A204.1 (cell line): Measurements from ENCODE around the gene GRB2.
"Not testable (repeated sequence)": the region's sequence is repeated elsewhere in the genome, so short reads cannot be mapped to it uniquely, and the experiment has no call there.

Experiments
- FAIRE-seq: peaks from 2 replicates; lab custom pipeline; 2012; peaks lifted over from hg19 to GRCh38; lab: Jason Lieb, UNC

The GRB2 gene

DNA sequence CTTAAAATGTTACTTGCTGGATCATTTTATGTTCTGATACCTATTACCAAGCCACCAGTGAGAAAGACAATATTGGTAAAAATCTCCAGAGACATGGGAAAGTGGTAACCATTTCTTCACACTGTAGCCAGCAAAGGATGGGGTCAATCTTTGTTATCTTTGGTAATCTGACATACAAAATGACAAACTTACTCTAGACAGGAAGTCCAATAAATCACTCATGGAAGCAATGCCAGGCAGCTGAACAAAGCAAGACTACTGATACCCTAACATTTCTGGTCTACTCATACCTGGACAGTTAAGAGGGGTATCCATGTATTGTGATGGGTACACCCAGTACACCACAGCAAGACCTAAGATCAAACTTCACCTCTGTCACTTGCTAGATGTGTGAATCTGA lies 19.0 kb downstream of the GRB2 start:
- no peak for FAIRE-seq

GRCh38 chr17:75384751-75385150 lies 20.7 kb downstream of the GRB2 start:
- no peak for FAIRE-seq

- no peak for FAIRE-seq
These were observed 21.7 kb downstream of the GRB2 start for GRCh38 chr17:75383842-75384195.

- FAIRE-seq: no peak
These were observed 24.7 kb downstream of the GRB2 start for GRCh38 chr17:75380750-75381149.

GRCh38 chr17:75380315-75380714 lies 25.2 kb downstream of the GRB2 start:
- FAIRE-seq: no peak

DNA sequence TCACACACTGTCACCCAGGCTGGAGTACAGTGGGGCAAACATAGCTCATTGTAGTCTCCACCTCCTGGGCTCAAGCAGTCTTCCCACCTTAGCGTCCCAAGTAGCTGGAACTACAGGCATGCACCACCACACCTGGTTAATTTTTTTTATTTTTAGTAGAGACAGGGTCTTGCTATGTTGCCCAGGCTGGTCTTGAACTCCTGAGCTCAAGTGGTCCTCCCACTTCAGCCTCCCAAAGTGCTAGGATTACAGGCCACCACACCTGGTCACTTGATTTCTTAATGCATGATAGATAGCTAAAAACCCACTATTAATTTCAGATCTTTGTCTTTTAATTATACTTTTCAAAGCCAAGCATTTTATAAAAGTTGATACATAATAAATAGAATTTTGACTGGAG lies 26.1 kb downstream of the GRB2 start:
- not testable (repeated sequence) for FAIRE-seq

- no peak for FAIRE-seq
These were observed 32.2 kb downstream of the GRB2 start for GRCh38 chr17:75373280-75373679.

DNA sequence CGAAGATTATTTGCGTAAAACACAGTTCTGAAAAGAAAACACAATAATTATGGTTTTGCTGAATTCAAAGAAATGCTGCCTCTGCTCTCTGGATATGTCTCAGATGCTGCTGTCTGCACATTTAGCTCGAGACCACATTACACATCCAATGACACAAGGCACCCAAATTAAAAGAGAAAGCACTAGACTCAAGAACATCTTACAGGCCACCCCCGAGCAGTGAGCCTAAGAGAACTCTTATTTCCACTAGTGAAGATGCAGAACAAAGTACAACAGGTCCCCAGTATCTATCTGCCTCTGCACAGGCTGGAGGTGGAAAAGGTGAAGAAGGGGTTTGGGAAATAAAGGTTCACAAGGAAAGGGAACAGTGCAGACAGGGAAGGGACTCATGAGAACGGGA lies 33.5 kb downstream of the GRB2 start:
- no peak for FAIRE-seq

- no peak for FAIRE-seq
These were observed 34.1 kb downstream of the GRB2 start for GRCh38 chr17:75371339-75371738.

DNA sequence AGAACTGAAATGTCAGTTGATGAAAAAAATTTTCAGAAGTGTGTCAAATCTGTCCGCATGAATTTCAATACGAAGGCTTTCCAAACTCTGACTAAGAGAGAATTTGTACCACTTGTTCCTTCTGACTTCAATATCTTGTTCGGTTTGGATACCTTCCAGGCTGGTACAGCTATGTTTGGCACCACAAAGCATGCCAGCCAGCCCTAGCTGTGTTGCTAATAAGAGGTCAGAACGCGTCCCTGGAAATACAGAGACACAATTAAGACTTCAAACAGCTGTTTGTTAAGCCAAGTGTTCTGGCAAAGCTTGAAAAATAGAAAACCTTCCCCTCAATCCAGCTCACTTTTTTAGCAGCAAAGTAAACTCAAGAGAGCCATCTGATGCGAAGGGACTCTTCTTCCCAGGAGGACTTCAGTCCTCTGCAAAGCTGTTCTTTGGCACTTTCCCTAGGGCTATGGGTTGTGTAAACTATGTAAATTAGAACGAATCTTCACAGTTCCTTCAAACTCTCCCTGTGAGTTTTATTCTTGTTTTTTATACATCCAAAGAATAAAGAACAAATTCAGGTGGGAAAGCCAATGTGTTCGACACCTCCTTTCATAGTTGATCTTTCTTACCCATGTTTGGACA lies 35.1 kb downstream of the GRB2 start:
- FAIRE-seq: no peak

GRCh38 chr17:75367838-75368789 lies 37.4 kb downstream of the GRB2 start:
- not testable (repeated sequence) for FAIRE-seq

- no peak for FAIRE-seq
These were observed 38.2 kb downstream of the GRB2 start for GRCh38 chr17:75367312-75367711.

DNA sequence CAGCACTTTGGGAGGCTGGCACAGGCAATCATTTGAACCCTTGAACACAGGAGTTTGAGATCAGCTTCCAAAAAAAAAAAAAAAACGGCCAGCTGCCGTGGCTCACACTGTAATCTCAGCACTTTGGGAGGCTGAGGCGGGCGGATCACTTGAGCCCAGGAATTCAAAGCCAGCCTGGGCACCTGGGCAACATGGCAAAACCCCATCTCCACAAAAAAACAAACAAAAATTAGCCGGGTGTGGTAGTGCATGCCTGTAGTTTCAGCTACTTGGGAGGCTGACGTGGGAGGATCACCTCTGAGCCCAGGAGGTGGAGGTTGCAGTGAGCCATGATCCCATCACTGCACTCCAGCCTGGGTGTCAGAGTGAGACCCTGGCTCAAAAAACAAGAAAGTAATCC lies 39.0 kb downstream of the GRB2 start:
- no peak for FAIRE-seq

DNA sequence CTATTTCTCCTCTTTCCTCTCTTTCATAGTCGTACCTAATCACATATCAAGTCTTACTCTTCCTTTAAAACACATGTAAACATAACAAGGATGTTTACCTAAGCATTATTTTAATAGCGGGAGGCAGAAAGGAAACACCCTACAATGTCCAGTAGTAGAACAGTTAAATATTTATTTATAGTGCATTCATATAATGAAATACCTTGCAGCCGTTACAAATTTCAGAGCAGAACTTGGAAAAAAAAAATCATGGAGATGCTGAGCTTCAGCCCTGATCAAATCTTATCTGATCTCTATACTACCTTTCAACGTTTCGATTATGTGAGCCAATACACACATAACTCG lies 39.6 kb downstream of the GRB2 start:
- FAIRE-seq: no peak

DNA sequence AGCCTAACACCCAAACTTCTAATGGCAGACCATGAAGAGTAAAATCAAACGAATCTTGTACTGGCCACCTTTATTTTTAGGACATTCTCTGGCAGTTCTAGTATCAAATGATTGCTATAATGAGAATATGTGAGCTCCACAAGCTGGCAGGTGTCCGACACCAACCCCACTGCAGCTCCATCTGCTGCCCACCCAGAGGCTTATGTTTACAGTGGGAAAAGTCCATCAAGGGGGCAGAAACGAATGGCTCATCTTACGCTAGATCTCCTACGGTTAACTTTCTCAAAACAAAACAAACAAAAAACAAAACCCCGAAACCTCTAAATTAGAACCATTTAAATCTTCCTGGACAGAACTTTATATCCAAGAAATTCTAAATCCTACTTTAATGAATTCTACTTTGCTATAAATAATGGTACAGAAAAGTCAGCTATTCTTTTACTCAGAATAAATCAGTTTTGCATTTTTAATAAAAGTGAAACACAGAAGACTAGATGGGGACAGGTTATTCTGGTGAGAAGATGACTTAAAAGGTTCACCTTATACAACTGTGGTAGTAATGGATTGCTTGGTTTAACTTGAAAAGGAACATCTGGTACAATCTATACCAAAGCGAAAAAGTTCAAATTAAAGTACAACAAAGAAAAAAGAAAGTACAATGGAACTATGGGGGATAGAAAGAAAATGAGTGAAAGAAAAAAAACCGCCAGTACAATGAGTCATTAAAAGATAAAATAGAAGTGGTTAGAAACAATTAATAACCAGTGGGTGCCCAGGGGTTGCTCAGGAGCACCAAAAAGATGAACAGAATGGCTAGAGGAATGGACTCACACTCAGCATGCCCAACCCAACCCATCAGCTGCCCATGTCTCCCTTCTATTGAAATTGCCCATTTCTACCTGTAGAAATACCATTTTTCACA lies 40.2 kb downstream of the GRB2 start:
- FAIRE-seq: no peak

- no peak for FAIRE-seq
These were observed 41.4 kb downstream of the GRB2 start for GRCh38 chr17:75364078-75364477.

GRCh38 chr17:75361996-75362395 lies 43.5 kb downstream of the GRB2 start:
- FAIRE-seq: no peak

DNA sequence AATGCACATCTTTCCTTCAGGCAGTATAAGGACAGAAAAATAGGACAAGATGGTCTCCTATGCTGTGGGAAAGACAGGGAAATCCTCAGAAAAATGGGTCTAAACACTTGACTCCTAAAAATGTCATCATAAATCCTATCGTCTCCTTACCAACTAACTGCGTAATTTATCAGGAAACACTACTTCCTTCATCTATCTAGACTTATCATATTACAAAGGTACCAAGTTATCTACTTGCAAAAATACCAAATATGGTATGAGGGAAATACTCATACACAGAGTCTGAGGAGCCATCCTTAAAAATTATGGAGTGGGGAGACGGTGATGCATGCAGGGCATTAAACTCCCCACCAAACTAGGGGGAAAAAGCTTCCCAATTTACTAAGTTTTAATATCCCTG lies 44.1 kb downstream of the GRB2 start:
- no peak for FAIRE-seq

DNA sequence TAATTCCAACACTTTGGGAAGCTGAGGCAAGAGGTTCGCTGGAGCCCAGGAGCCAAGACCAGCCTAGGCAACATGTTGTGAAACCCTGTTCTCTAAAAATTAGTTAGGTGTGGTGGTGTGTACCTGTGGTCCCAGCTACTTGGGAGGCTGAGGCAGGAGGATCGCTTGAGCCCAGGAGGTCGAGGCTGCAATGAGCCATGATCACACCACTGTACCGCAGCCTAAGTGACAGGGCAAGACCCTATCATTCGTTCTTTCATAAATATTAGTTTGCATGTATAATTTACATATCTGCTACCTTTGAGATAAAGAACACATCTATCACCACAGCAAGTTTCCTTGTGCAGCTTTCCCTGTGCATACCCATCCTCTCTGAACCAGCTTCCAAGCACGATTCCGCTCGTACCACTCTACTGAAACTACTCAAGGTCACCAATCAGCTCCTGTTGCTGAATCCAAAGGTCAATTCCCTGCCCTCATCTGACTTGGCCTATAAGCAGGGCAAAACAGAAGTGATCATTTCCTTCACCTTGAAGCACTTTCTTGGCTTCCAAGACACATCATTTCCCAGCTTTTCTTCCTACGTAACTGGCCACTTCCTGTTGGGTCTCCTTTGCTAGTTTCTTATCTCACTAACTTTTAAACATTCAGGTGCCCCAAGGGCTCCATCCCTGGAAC lies 49.1 kb downstream of the GRB2 start:
- no peak for FAIRE-seq

DNA sequence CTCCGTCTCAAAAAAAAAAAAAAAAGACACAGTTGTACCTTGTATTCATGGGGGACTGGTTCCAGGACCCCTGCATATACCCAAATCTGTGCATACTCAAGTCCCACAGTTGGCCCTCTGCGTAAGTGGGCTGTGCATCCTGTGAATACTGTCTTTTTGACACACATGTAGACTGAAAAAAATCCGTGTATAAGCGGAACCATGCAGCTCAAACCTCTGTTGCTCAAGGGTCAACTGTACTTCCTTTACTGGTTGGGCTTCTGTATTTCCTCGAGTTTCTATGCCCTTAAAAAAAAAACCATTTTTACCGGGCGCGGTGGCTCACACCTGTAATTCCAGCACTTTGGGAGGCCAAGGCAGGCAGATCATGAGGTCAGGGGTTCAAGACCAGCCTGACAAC lies 52.3 kb downstream of the GRB2 start:
- FAIRE-seq: no peak

DNA sequence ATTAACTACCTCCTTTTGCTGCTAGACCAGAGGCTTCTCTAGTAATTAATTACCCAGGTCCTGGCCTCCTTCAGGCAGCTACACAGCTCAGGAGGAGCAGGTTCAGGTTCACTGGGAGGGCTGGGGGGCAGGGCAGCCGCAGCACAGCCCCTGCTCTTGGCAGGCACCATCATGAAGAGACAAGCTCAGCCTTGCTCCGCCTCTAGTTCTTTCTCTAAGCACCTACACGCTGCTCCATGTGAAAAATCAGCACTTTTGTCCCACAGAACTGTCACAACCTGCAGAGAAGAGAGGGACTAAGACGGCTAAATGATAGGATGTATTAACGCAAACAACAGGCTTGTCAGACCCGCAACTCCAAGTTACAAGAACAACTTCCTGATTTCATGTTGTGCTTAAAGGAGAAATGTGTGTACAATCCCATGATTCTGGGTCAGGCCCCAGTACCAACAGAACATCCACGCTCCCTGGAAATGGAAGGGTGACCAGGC lies 53.4 kb downstream of the GRB2 start:
- no peak for FAIRE-seq

- no peak for FAIRE-seq
These were observed 54.8 kb downstream of the GRB2 start for GRCh38 chr17:75350706-75351105.
